Esophagus muscularis mucosa (tissue), 4 donors: ENCODE measurements around the gene AGAP1. TPM values are rescaled to one million over a fixed set of nuclear protein-coding genes. Genes with fewer than 3 reads are reported as not detected.

Source experiments
- DNase-seq: peaks from one replicate; pipeline ENCODE4 v3.0.0-alpha.2; 2017; ENCODE audit errors: extremely low spot score
- H3K27ac ChIP-seq, 4 donors: fragments of 200-600 bp; sonication (generic); replicated peaks in 1 of 4; 1 replicate in 3 of 4; 2 replicates in 1 of 4; pipeline ENCODE4 v1.5.1; 2016 to 2019; ENCODE audit warnings: mild to moderate bottlenecking in 1 of 4
- H3K27me3 ChIP-seq, 4 donors: fragments of 200-600 bp; sonication (generic); one replicate each; pipeline versions ENCODE4 v1.5.1 to v1.6.0; 2016 to 2019
- H3K36me3 ChIP-seq, 4 donors: fragments of 200-600 bp; sonication (generic); one replicate each; pipeline ENCODE4 v1.5.1; 2016 to 2019
- H3K4me1 ChIP-seq, 4 donors: fragments of 200-600 bp; sonication (generic); one replicate each; pipeline ENCODE4 v1.5.1; 2016 to 2019
- H3K4me3 ChIP-seq, 4 donors: fragments of 200-600 bp; sonication (generic); 1 replicate in 2 of 4; 2 replicates in 2 of 4; pipeline ENCODE4 v1.5.1; 2016 to 2019; ENCODE audit warnings: mild to moderate bottlenecking in 4 of 4, moderate library complexity in 1 of 4
- H3K9me3 ChIP-seq, 4 donors: fragments of 200-600 bp; sonication (generic); 1 replicate in 3 of 4; 2 replicates in 1 of 4; pipeline ENCODE4 v1.5.1; 2016 to 2019
- CTCF ChIP-seq, 3 experiments: fragments of 200-600 bp in 2 of 3; fragments of 450-650 bp in 1 of 3; sonication (generic) in 2 of 3; IDR thresholded peaks; one replicate each; pipeline ENCODE4 v1.5.1; 2017 to 2019; ENCODE audit warnings: antibody characterized with exemption in 3 of 3, mild to moderate bottlenecking in 2 of 3, moderate library complexity in 1 of 3
- EP300 ChIP-seq: sonication (generic); formaldehyde crosslinking; IDR thresholded peaks from one replicate; pipeline ENCODE4 v1.6.1; 2017; ENCODE audit warnings: antibody characterized with exemption
- POLR2A ChIP-seq: fragments of 450-650 bp; IDR thresholded peaks from one replicate; pipeline ENCODE4 v1.6.1; 2017; ENCODE audit warnings: antibody characterized with exemption, moderate library complexity, mild to moderate bottlenecking, low read depth
- POLR2AphosphoS5 ChIP-seq, 2 donors: sonication (generic); formaldehyde crosslinking; IDR thresholded peaks; one replicate each; pipeline ENCODE4 v1.6.1; 2017; ENCODE audit warnings: antibody characterized with exemption in 2 of 2
- WGBS: methylation state at CpG from one replicate; pipeline ENCODE4 v1.1.5; 2018; 5-methylcytosine and 5-hydroxymethylcytosine counted together
- intact Hi-C: fragments of 100-400 bp; cut with DNase I; formaldehyde crosslinking; loops from one replicate; pipeline ENCODE4 v1.15.1; 2023
- total RNA-seq, 4 donors: library from RNA; depleted of rRNA; stranded (reverse); fragments of >200 nt; gene quantifications; one replicate each; pipeline versions ENCODE4 v1.1.0 to v1.2.1, GENCODE V29; 2016

Gene AGAP1
- total RNA-seq, 4 donors from 2014 or later, result 37.9 to 62.4 (median 47.2) TPM

- Histone ChIP-seq H3K36me3 (peaks cover 0 to 15% (median 3%) of the 10 kb centered on the region in 4 donors), H3K4me1 (no peaks in the 10 kb centered on the region), H3K9me3 (no peaks in the 10 kb centered on the region), H3K27me3 (no peaks in the 10 kb centered on the region), H3K4me3 (no peak overlapping the region), H3K27ac (no peak overlapping the region)
- intact Hi-C loops, result no loop called here
- DNase-seq, result no peak
- 91% methylated on average over 16 of the region's 16 CpGs for WGBS
- TF ChIP-seq POLR2AphosphoS5 (IDR thresholded peaks at IDR 0.05), result no peak
- TF ChIP-seq EP300, result no peak
Measured at GRCh38 chr2:235834781-235835180, 340.9 kb downstream of the AGAP1 start.

- peaks cover 0 to 8% (median 0%) of the 10 kb centered on the region in 4 donors for H3K36me3 ChIP-seq
- DNase-seq, result no peak
- intact Hi-C loops, result no loop called here
- WGBS, result 96% methylated on average over 6 of the region's 6 CpGs
- no peaks in the 10 kb centered on the region for H3K27me3 ChIP-seq
- H3K4me1 ChIP-seq, result no peaks in the 10 kb centered on the region
- no peaks in the 10 kb centered on the region for H3K9me3 ChIP-seq
- no peak for TF ChIP-seq EP300
- TF ChIP-seq CTCF (IDR thresholded peaks at IDR 0.05), result no peak
- no peak for TF ChIP-seq POLR2A
- TF ChIP-seq POLR2AphosphoS5 (IDR thresholded peaks at IDR 0.05), result no peak
- H3K27ac ChIP-seq, result no peak overlapping the region
- no peak overlapping the region for H3K4me3 ChIP-seq
Measured at GRCh38 chr2:235835810-235836209, 342.0 kb downstream of the AGAP1 start.

GRCh38 chr2:235836491-235836911 lies 342.7 kb downstream of the AGAP1 start:
- intact Hi-C loops, result no loop called here
- H3K4me3 ChIP-seq, result no peak overlapping the region
- H3K4me1 ChIP-seq, result no peaks in the 10 kb centered on the region
- H3K36me3 ChIP-seq, result peaks cover 0 to 8% (median 0%) of the 10 kb centered on the region in 4 donors
- H3K27me3 ChIP-seq, result no peaks in the 10 kb centered on the region
- no peak for TF ChIP-seq EP300
- TF ChIP-seq CTCF (IDR thresholded peaks at IDR 0.05), result no peak
- no peak for TF ChIP-seq POLR2AphosphoS5 (IDR thresholded peaks at IDR 0.05)
- no peak for TF ChIP-seq POLR2A
- WGBS, result 81% methylated on average over 7 of the region's 7 CpGs
- no peak for DNase-seq
- H3K27ac ChIP-seq, result no peak overlapping the region
- H3K9me3 ChIP-seq, result no peaks in the 10 kb centered on the region

GRCh38 chr2:235839226-235839625 lies 345.4 kb downstream of the AGAP1 start:
- Histone ChIP-seq H3K36me3 (no peaks in the 10 kb centered on the region), H3K9me3 (no peaks in the 10 kb centered on the region), H3K27me3 (no peaks in the 10 kb centered on the region), H3K4me3 (no peak overlapping the region), H3K4me1 (peaks cover 0 to 3% (median 0%) of the 10 kb centered on the region in 4 donors), H3K27ac (no peak overlapping the region)
- TF ChIP-seq CTCF (IDR thresholded peaks at IDR 0.05) (no peak), POLR2AphosphoS5 (IDR thresholded peaks at IDR 0.05) (no peak), EP300 (no peak), POLR2A (no peak)
- DNase-seq, result no peak
- 87% methylated on average over 10 of the region's 11 CpGs for WGBS
- intact Hi-C loops, result no loop called here

- intact Hi-C loops, result no loop called here
Measured at GRCh38 chr2:235839974-235840373, 346.1 kb downstream of the AGAP1 start.

More at GRCh38 chr2:235839974-235840373, 346.1 kb downstream of the AGAP1 start:
- peaks cover 0 to 3% (median 0%) of the 10 kb centered on the region in 4 donors for H3K4me1 ChIP-seq
- 96% methylated on average over 4 of the region's 4 CpGs for WGBS
- no peaks in the 10 kb centered on the region for H3K9me3 ChIP-seq
- H3K27me3 ChIP-seq, result no peaks in the 10 kb centered on the region
- H3K27ac ChIP-seq, result no peak overlapping the region
- H3K4me3 ChIP-seq, result no peak overlapping the region
- H3K36me3 ChIP-seq, result no peaks in the 10 kb centered on the region
- no peak for TF ChIP-seq EP300
- no peak for TF ChIP-seq POLR2A
- TF ChIP-seq CTCF (IDR thresholded peaks at IDR 0.05), result no peak
- TF ChIP-seq POLR2AphosphoS5 (IDR thresholded peaks at IDR 0.05), result no peak
- DNase-seq, result no peak
